IMR-90 (cell line): Measurements from ENCODE around the gene PDCD1LG2. TPM values are rescaled to one million over a fixed set of nuclear protein-coding genes. Genes with fewer than 3 reads are reported as not detected.

Experiments
- ATAC-seq: fragments of 200-7000 bp; cut with Tn5 transposase; 2 replicates; pipeline ENCODE4 v1.9.1; 2020; ENCODE audit warnings: low read depth, mild to moderate bottlenecking, moderate library complexity
- BruUV-seq: library from RNA; stranded (reverse); fragments of 400-500 nt; replicated peaks from 2 replicates; lab custom pipeline; 2021; lab: Mats Ljungman, UMichigan
- CTCF ChIA-PET: fragments of 300-600 bp; formaldehyde crosslinking; extraction: SDS; loops from one replicate; lab custom pipeline; 2021; ENCODE audit warnings: antibody characterized with exemption; lab: Yijun Ruan, JAX
- POLR2A ChIA-PET: fragments of 300-600 bp; sonication (Branson Sonifier 250); formaldehyde crosslinking; loops from one replicate; lab custom pipeline; 2022; ENCODE audit warnings: antibody characterized with exemption; ENCODE audit not compliant: unreplicated experiment; lab: Charles Lee
- DNase-seq: peaks from one replicate; pipeline ENCODE4 v3.0.0; 2013
- H2AFZ ChIP-seq: replicated peaks from 2 replicates; pipeline ENCODE3; 2013; ENCODE audit warnings: low read length, mild to moderate bottlenecking; ENCODE audit not compliant: poor library complexity
- H2AK5ac ChIP-seq: 2 replicates; pipeline ENCODE4 v1.6.1; 2013; ENCODE audit warnings: low read depth, low read length, inconsistent platforms
- H2AK9ac ChIP-seq: replicated peaks from 2 replicates; pipeline ENCODE3; 2013; ENCODE audit warnings: mild to moderate bottlenecking, low read depth, low read length, moderate library complexity; ENCODE audit not compliant: poor library complexity
- H2BK120ac ChIP-seq: 2 replicates; pipeline ENCODE4 v1.6.1; 2013; ENCODE audit warnings: low read depth, low read length, inconsistent platforms
- H2BK15ac ChIP-seq: 3 replicates; pipeline ENCODE4 v1.6.1; 2013; ENCODE audit warnings: low read depth, low read length, inconsistent platforms
- H2BK20ac ChIP-seq: 2 replicates; pipeline ENCODE4 v1.6.1; 2013; ENCODE audit warnings: low read depth, mild to moderate bottlenecking, inconsistent platforms, low read length, moderate library complexity
- H2BK5ac ChIP-seq: 2 replicates; pipeline ENCODE4 v1.6.1; 2013; ENCODE audit warnings: mild to moderate bottlenecking, low read depth, low read length, inconsistent platforms; ENCODE audit not compliant: poor library complexity, severe bottlenecking
- H3K14ac ChIP-seq: replicated peaks from 2 replicates; pipeline ENCODE4 v1.6.1; 2013; ENCODE audit warnings: low read depth, low read length, inconsistent platforms
- H3K18ac ChIP-seq: 2 replicates; pipeline ENCODE4 v1.6.1; 2013; ENCODE audit warnings: low read depth, low read length, control low read depth
- H3K23ac ChIP-seq: 2 replicates; pipeline ENCODE4 v1.6.1; 2013; ENCODE audit warnings: low read depth, low read length, inconsistent platforms
- H3K27ac ChIP-seq: 2 replicates; pipeline ENCODE4 v1.5.1; 2013; ENCODE audit warnings: mild to moderate bottlenecking, control low read depth, low read length; ENCODE audit not compliant: insufficient read depth
- H3K27me3 ChIP-seq: 2 replicates; pipeline ENCODE4 v1.6.1; 2013; ENCODE audit warnings: low read length; ENCODE audit not compliant: control insufficient read depth, insufficient read depth
- H3K36me3 ChIP-seq: 2 replicates; pipeline ENCODE4 v1.6.1; 2013; ENCODE audit warnings: low read length, mixed read lengths; ENCODE audit not compliant: control insufficient read depth, insufficient read depth
- H3K4ac ChIP-seq: 2 replicates; pipeline ENCODE4 v1.6.1; 2013; ENCODE audit warnings: low read depth, low read length, inconsistent platforms
- H3K4me1 ChIP-seq: 2 replicates; pipeline ENCODE4 v1.6.1; 2013; ENCODE audit warnings: low read length, mixed read lengths; ENCODE audit not compliant: control insufficient read depth, insufficient read depth
- H3K4me2 ChIP-seq: 2 replicates; pipeline ENCODE4 v1.6.1; 2013; ENCODE audit warnings: low read depth, mild to moderate bottlenecking, control low read depth, low read length, moderate library complexity
- H3K4me3 ChIP-seq: 2 replicates; pipeline ENCODE4 v1.5.1; 2013; ENCODE audit warnings: low read depth, mild to moderate bottlenecking, control low read depth, low read length, moderate library complexity; ENCODE audit not compliant: insufficient read depth
- H3K56ac ChIP-seq: 2 replicates; pipeline ENCODE4 v1.6.1; 2013; ENCODE audit warnings: low read length, inconsistent platforms; ENCODE audit not compliant: insufficient read depth; ENCODE audit errors: extremely low read depth
- H3K79me1 ChIP-seq, 2 experiments: 2 replicates each; pipeline ENCODE4 v1.6.1; 2013; ENCODE audit warnings: low read length in 2 of 2, inconsistent platforms in 1 of 2, low read depth in 1 of 2
- H3K9ac ChIP-seq: 2 replicates; pipeline ENCODE4 v1.6.1; 2013; ENCODE audit warnings: low read depth, low read length, control low read depth
- H3K9me1 ChIP-seq: 2 replicates; pipeline ENCODE4 v1.6.1; 2013; ENCODE audit warnings: low read length, inconsistent platforms; ENCODE audit not compliant: insufficient read depth
- H3K9me3 ChIP-seq: 2 replicates; pipeline ENCODE4 v1.6.1; 2013; ENCODE audit warnings: low read length; ENCODE audit not compliant: control insufficient read depth, insufficient read depth
- H4K20me1 ChIP-seq: 2 replicates; pipeline ENCODE4 v1.6.1; 2013; ENCODE audit warnings: low read length, inconsistent platforms; ENCODE audit not compliant: insufficient read depth
- H4K5ac ChIP-seq: 2 replicates; pipeline ENCODE4 v1.6.1; 2013; ENCODE audit warnings: mild to moderate bottlenecking, low read depth, low read length, control low read depth
- H4K8ac ChIP-seq, 2 experiments: 2 replicates each; pipeline ENCODE4 v1.6.1; 2013; ENCODE audit warnings: low read depth in 2 of 2, low read length in 2 of 2, control low read depth in 1 of 2, inconsistent platforms in 1 of 2
- H4K91ac ChIP-seq: 2 replicates; pipeline ENCODE4 v1.6.1; 2013; ENCODE audit warnings: low read depth, low read length, inconsistent platforms; ENCODE audit not compliant: insufficient read depth
- CEBPB ChIP-seq: IDR thresholded peaks from 2 replicates; pipeline ENCODE4 v1.6.1; 2012; ENCODE audit warnings: low read depth, low read length, improper control_type of control experiment
- FOS ChIP-seq: fragments of 150-350 bp; IDR thresholded peaks from 2 replicates; pipeline ENCODE4 v1.6.1; 2016; ENCODE audit warnings: low read depth, low read length
- NFE2L2 ChIP-seq: fragments of 150-350 bp; IDR thresholded peaks from 2 replicates; pipeline ENCODE4 v1.6.1; 2016; ENCODE audit warnings: low read depth, mild to moderate bottlenecking, low read length
- WGBS, 2 experiments: methylation state at CpG; one replicate each; pipeline versions ENCODE4 v1.1.5 to v1.1.7; 2013; ENCODE audit warnings: missing lambda C conversion rate in 2 of 2; ENCODE audit not compliant: insufficient read length in 1 of 2; ENCODE audit errors: extremely low coverage in 2 of 2; 5-methylcytosine and 5-hydroxymethylcytosine counted together
- dilution Hi-C: fragments of 300-500 bp; cut with HindIII; formaldehyde crosslinking; loops from one replicate; pipeline ENCODE4 v1.14.3; 2018; ENCODE audit warnings: low sequenced_read_pairs; ENCODE audit not compliant: unreplicated experiment
- in situ Hi-C: fragments of 300-500 bp; cut with MboI; formaldehyde crosslinking; loops from 3 replicates; pipeline ENCODE4 v1.14.3; 2019; ENCODE audit warnings: low sequenced_read_pairs, inconsistent platforms, mixed read lengths
- intact Hi-C: fragments of 100-400 bp; cut with micrococcal nuclease; formaldehyde crosslinking; loops from 2 replicates; pipeline ENCODE4 v1.10.0; 2022
- polyA plus RNA-seq, 3 experiments: library from polyadenylated mRNA; depleted of rRNA; stranded (reverse); fragments of >200 nt; gene quantifications; 2 replicates each; pipeline ENCODE4 v1.2.3, GENCODE V29; 2012; ENCODE audit warnings: low replicate concordance in 1 of 3
- total RNA-seq: library from RNA; depleted of rRNA; stranded (reverse); fragments of >200 nt; gene quantifications from 2 replicates; pipeline ENCODE4 v1.2.3, GENCODE V29; 2012
- TF ChIP-seq, protein P1 (sequence below): conservative IDR thresholded peaks from 2 replicates; pipeline ENCODE4 v1.5.1; 2012; ENCODE audit warnings: mild to moderate bottlenecking, low read depth, low read length, improper control_type of control experiment

The PDCD1LG2 gene
- total and polyA plus RNA-seq, 2 of the 4 experiments (the other 2 are of a cell fraction) = 17.5 to 33.3 TPM

DNA sequence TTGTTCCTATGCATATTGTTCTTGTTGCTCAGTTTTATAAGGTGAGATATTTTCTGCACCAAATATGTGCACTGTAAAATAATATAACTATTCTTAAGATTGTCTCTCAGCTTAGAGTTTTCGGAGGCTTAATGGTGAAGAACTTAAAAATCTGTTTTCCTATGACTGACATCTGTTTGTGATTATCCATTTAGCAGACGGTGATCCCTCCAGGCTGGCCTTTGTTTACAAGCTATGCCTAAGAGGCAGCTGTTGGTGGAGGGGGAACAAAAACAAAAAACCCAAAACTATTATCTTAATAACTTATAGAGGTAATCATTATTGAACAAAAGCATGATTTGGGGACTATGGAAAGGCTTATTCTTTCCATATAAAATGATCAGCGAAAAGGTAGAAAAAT lies 658 bp downstream of the PDCD1LG2 start:
- ChIA-PET POLR2A (interaction anchor here (0.6 to 2.0 kb wide), 6 partner anchors 43 to 90 kb away, joined by 3 to 11 read pairs (median 4); partner anchors contain the start of gene CD274), CTCF (interaction anchor here (0.9 kb wide), 1 partner anchor 79 kb away, joined by 3 read pairs; no protein-coding TSS in a partner anchor)
- intact Hi-C loops = loop anchor here (1.0 to 2.0 kb wide), 2 partner anchors 56 to 72 kb away; no protein-coding TSS in a partner anchor
- peak overlapping the region; percentile 95 to 98 for H4K8ac ChIP-seq
- in situ Hi-C loops = loop anchor here (5.0 kb wide), 1 partner anchor 76 kb away; no protein-coding TSS in a partner anchor
- DNase-seq (peak; percentile 41), ATAC-seq (no peak)
- TF ChIP-seq CEBPB (no peak), FOS (no peak), NFE2L2 (no peak)
- TF ChIP-seq, protein P1, sequence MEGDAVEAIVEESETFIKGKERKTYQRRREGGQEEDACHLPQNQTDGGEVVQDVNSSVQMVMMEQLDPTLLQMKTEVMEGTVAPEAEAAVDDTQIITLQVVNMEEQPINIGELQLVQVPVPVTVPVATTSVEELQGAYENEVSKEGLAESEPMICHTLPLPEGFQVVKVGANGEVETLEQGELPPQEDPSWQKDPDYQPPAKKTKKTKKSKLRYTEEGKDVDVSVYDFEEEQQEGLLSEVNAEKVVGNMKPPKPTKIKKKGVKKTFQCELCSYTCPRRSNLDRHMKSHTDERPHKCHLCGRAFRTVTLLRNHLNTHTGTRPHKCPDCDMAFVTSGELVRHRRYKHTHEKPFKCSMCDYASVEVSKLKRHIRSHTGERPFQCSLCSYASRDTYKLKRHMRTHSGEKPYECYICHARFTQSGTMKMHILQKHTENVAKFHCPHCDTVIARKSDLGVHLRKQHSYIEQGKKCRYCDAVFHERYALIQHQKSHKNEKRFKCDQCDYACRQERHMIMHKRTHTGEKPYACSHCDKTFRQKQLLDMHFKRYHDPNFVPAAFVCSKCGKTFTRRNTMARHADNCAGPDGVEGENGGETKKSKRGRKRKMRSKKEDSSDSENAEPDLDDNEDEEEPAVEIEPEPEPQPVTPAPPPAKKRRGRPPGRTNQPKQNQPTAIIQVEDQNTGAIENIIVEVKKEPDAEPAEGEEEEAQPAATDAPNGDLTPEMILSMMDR = no peak
- H3K27ac ChIP-seq = peak overlapping the region; percentile 94
- peak overlapping the region; percentile 52 for H3K4me3 ChIP-seq
- H3K18ac ChIP-seq = peak overlapping the region; percentile 95
- H3K4ac ChIP-seq = peak overlapping the region; percentile 96
- peak overlapping the region; percentile 80 for H2AK5ac ChIP-seq
- H3K14ac ChIP-seq = peak overlapping the region; percentile 93
- H2BK120ac ChIP-seq = peak overlapping the region; percentile 98
- peak overlapping the region; percentile 99 for H4K91ac ChIP-seq
- WGBS, 2 experiments = no CpG with 5 or more reads among the region's 3 CpGs
- H3K9me3 ChIP-seq = no peaks in the 10 kb centered on the region
- peak overlapping the region; percentile 87 for H3K4me2 ChIP-seq
- peak overlapping the region; percentile 99 for H2BK5ac ChIP-seq
- H3K56ac ChIP-seq = peak overlapping the region; percentile 100
- peak overlapping the region; percentile 76 for H4K5ac ChIP-seq
- H3K23ac ChIP-seq = peak overlapping the region; percentile 94; the same call in 1 of the 2 replicates
- H3K36me3 ChIP-seq = no peaks in the 10 kb centered on the region
- no peaks in the 10 kb centered on the region for H3K27me3 ChIP-seq
- BruUV-seq = no TSS peak
- H2AFZ ChIP-seq = peak overlapping the region; percentile 57
- peak overlapping the region; percentile 86 for H2AK9ac ChIP-seq
- H3K9ac ChIP-seq = peak overlapping the region; percentile 83
- H3K9me1 ChIP-seq = peaks cover 16% of the 10 kb centered on the region
- no peaks in the 10 kb centered on the region for H4K20me1 ChIP-seq
- peak overlapping the region; percentile 94 for H2BK15ac ChIP-seq
- peak overlapping the region; percentile 98 for H2BK20ac ChIP-seq
- peaks cover 39 to 49% of the 10 kb centered on the region in 2 experiments; a peak in 3 of 4 replicates for H3K79me1 ChIP-seq
- dilution Hi-C loops = no loop called here
- peaks cover 22% of the 10 kb centered on the region for H3K4me1 ChIP-seq
